ENCODE data around the gene E2F1.

Gene E2F1
- total RNA-seq: 10.1 to 12.2 reads per million in 2 experiments

- DNase-seq (ENCODE audit: low read depth): peak; percentile 89
These were observed at the start of gene E2F1 for GRCh38 chr20:33686100-33686983. E2F1 (minus strand) TSS chr20:33686385; CDS start chr20:33686264, 121 bp downstream.

DNA sequence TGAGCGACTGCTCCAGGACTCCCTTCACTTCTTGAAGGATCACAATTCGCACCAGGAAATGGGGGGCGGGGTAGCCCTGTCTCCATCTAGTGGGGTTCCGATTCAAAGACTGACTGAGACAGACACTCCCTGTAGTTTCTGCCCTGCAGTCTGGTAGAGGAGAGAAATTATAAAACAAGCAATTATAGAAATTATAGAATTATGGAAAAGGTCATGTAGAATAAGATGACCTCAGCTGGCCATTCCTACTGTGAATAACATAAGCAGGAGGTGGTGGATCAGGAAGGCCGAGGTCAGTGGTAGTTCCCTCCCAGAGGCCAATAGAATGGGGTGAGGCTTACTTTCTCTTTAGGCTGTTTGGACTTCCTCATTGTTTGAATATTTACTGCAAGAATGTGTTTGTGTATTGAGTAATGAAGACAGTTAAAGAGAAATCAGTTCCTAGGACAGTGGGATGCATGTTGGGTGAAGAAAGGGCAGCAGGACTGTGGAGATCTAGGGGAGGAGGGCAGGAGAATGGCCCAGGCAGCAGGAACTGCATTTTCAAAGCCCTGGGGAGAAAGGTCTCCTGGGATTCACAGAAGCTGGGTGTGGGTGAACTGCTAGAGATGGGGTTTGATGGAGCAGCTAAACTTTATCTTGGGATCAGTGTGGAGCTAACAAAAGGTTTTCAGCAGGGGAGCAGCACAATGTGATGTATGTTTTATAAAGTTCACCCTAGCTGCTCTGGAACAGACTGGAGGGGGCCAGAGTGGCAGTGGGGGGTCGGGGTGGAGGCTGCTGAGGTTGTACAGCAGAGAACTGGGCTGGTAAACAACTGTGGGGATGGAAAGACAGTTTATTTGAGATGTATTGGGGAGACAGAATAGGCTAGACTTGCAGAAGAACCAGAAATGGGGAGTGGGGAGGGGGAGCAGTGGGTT lies 47.7 kb upstream of the E2F1 start:
- no peak for DNase-seq (ENCODE audit: low read depth)

DNA sequence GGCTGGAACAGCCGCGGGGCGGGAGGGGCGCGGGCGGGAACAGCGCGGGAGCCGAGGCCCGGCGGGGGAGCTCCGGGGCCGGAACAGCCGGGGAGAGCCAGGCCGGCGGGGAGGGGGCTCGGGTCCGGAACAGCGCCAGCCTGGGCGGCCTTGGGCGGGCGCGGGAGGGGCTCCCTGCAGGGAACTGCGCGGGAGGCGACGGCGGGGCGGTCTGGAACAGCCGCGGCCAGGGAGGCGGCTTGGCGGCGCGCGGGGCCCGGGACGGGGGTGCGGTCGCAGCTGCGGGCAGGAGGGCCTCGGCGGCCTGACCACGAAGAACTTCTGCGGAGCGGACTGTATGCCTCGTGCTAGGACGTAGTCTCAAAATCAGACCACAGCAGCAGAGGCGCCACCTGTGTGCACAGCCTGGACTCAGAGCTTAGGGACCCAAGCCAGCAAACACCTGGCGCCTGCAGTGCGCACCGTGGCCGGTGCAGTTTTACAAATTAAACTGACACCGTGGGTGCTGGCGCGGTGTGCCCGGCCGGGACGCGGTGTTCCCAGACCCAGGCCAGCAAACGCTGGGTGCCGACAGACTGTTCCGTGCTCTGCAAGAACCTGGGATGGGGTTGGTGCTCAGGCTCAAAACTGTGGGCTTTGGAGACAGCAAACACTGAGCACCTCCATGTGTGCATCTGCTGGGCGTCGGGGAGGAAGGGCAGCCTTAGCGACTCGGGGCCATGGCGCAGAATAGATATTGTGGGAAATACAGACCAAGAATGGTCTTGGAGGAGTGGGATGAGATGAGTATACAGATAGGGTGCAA lies 46.2 kb upstream of the E2F1 start:
- DNase-seq (ENCODE audit: low read depth): peak; percentile 76

DNA sequence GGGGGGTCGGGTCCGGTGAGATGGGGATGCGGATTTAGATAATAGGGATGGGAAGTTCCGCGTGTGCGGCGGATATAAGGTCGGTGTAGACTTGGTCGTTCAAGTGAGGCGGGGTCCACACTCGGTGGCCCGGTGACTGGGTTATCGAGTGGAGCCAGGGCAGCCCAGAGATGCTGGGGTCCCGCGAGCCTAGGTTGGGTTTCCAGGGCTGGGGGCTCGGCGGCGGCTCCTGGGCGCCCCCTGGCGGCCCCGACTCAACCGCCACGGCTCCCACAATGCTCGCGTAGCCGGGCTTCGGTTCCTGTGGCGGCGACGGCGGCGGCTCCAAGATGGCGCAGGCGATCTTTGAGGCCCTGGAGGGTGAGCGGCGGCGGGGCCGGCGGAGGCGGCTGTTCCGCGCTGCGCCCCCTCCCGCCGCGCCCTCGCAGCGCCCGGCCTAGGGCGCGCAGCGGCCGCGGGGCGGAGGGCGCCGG lies 45.5 kb upstream of the E2F1 start, which contains the start of gene ZNF341:
TSS of gene ZNF341 (plus strand) at position 304 of the 473 bp plus-strand sequence. CDS start at position 330, 26 bp downstream.
- DNase-seq (ENCODE audit: low read depth): peak; percentile 82

- DNase-seq (ENCODE audit: low read depth): no peak
These were observed 44.9 kb upstream of the E2F1 start for GRCh38 chr20:33730946-33731692.

- no peak for DNase-seq (ENCODE audit: low read depth)
These were observed 42.9 kb upstream of the E2F1 start for GRCh38 chr20:33729101-33729500.

DNA sequence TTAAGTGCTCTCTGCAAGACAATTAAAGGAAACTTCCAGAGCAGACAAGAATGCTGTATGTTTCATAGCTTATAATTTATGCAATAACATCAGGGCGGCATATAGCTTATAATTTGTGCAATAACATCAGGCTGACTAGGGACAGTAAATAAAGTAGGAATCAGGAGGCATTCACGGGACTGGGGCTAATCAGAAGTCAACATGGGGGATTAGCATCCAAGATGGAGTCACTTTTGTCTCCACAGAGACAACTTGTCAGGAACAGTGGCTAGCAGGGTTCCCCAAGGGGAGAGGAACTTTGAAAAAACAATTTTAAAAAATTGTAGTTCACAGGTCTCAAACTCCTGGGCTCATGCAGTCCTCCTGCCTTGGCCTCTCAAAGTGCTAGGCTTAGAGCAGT lies 42.3 kb upstream of the E2F1 start:
- no peak for DNase-seq (ENCODE audit: low read depth)

DNA sequence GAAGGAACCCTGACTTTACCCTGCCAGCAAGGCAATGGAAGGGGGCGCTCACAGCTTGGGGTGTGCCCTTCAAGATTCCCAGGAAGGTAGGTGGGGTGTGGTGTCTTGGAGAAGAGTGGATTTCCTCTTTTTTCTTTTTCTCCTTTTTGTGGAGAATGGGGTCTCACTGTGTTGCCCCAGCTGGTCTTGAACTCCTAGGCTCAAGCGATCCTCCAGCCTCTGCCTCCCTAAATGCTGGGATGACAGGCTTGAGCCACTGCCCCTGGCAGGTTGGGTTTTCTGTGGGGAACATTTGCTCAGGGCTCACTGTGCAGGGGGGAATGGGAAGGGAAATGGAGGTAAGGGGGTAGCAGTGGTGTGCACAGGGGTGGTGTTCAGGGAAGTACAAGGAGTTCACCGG lies 41.6 kb upstream of the E2F1 start:
- DNase-seq (ENCODE audit: low read depth): no peak

GRCh38 chr20:33727115-33727479 lies 40.9 kb upstream of the E2F1 start:
- no peak for DNase-seq (ENCODE audit: low read depth)

- DNase-seq (ENCODE audit: low read depth): no peak
These were observed 39.6 kb upstream of the E2F1 start for GRCh38 chr20:33725607-33726264.

DNA sequence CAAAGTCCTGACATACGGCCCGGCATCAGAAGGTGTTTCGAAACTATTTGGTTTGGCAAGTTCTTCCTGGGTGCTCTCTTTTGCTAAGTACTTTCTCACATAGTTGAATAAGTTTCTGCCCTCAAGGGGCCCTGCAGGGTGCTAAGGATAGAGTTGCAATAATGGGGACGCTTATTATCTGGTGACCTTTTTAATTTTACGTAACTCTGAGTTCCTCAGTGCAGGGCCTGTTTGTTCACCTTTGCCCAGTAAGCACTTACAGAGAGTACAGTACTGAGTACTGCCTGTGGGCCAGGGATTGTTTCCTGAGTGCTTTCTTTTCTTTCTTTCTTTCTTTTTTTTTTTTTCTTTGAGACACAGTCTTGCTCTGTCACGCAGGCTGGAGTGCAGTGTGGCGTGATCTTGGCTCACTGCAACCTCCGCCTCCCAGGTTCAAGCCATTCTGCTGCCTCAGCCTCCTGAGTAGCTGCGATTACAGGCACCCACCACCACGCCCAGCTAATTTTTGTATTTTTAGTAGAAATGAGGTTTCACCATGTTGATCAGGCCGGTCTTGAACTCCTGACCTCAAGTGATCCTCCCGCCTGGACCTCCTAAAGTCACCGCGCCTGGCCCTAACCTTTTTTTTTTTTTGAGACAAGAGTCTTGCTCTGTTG lies 38.4 kb upstream of the E2F1 start:
- no peak for DNase-seq (ENCODE audit: low read depth)

- no peak for DNase-seq (ENCODE audit: low read depth)
These were observed 35.4 kb upstream of the E2F1 start for GRCh38 chr20:33721391-33722140.

- peak; percentile 84 for DNase-seq (ENCODE audit: low read depth)
These were observed 34.0 kb upstream of the E2F1 start, which contains the start of gene PXMP4 for GRCh38 chr20:33719989-33720709. PXMP4 (minus strand) TSS chr20:33720310; CDS start chr20:33720207, 103 bp downstream.

GRCh38 chr20:33719277-33719988 lies 33.2 kb upstream of the E2F1 start:
- no peak for DNase-seq (ENCODE audit: low read depth)

GRCh38 chr20:33716498-33716897 lies 30.3 kb upstream of the E2F1 start:
- no peak for DNase-seq (ENCODE audit: low read depth)

DNA sequence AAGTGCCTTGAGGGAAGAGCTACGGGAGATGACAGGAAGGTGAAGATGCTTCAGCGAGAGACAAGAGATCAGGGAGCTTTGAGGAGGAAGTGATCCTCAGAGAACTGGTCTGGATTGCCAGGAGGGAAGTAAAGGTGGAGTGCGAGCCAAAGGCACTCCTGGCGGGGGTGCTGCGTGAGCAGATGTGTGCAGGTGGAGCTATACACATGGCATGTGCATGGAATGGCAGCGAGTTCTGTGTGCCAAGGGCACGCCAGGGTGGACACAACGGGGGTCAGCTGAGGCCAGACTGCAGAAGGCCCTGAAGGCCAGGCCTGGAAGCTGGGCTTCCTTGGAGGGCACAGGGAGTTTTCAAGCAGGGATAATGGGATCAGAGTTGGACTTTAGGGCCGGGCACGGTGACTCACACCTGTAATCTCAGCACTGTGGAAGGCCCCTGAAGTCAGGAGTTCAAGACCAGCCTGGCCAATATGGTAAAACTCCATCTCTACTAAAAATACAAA lies 27.7 kb upstream of the E2F1 start:
- DNase-seq (ENCODE audit: low read depth): no peak

DNA sequence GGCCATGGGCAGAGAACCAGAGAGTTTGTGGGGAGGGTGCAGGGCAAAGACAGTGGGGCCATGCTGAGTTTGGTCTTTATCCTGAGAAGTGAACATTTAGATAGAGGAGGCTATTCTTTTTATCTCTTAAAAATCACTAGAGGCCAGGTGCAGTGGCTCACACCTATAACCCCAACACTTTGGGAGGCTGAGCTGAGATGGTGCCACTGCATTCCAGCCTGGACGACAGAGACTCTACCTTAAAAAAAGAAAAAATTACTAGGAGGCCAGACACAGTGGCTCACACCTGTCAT lies 25.2 kb upstream of the E2F1 start:
- no peak for DNase-seq (ENCODE audit: low read depth)
